Measurements from ENCODE around the gene MDFI.
"Not testable (repeated sequence)": the region's sequence is repeated elsewhere in the genome, so short reads cannot be mapped to it uniquely, and the experiment has no call there.

The MDFI gene

DNA sequence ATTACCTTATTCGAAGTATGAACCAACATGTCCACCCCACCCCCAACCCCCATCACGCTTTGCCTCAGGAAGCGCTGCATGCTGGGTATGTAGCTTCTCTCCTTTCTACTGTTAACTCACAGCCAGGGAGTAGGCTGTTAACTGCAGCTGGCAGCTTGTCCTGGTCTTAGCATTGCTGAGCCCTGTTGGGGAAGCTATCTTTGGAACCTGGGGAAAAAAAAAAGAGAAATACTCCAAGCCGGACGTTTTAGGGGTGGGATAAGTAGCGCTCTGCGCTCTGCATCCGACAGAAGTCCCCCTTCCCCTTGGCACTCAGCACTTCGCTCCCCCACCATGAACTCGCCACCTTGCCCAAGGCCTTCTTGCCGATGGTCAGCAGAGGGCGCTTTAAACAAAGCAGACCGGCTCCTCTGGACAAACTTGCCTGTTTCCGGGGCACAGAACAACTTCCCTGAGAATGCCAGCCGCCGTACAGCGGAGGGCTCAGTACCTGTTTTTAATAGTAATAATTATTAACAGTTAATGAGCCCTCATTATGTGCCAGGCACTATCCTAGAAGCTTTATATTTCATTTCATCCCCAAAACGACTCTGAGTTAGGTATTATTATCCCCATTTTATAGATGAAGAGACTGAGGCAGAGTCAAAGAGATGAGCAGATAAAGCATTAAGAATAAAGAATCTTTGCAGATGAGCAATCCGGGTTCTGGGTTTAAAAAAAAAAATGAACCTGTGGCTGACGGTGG lies 35.2 kb upstream of the MDFI start:
- peak; percentile 87 for DNase-seq

DNA sequence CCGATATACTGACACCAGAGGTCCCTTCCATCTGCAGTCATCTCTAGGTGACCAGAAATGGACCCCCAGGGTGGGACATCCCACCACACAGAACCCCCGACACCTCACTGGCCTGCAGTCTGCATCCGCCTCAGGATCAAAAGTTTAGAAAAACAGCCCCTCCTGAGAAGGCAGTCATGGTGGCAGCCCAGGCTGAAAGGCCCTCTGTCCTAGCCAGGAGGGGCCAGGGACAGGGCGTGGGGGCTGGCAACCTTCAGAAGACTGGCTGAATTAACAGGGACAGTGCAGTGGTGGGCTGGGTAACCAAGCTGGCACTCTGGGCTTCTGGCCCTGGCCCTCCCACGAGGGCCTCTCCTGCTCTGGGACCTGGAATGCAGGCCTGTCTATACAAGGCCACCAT lies 34.3 kb upstream of the MDFI start:
- no peak for DNase-seq

DNA sequence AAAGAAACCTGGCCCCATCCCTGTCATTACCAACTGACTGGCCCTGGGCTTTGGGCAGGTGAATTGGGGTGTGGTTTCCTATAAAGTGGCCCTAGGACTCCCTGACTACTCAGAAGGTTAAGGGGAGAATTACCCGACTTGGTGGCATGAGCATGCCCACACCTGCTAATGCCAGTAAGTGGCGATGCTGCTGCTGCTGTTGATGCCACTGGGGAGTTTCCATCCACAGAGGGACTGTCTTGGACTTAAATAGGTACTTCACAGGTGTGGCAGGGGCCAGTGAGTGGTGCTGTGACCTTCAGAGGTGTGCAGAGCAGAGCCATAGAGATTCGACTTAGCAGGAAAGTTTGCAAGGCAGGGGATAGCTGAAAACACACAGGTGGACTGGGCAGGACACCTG lies 32.6 kb upstream of the MDFI start:
- no peak for DNase-seq

DNA sequence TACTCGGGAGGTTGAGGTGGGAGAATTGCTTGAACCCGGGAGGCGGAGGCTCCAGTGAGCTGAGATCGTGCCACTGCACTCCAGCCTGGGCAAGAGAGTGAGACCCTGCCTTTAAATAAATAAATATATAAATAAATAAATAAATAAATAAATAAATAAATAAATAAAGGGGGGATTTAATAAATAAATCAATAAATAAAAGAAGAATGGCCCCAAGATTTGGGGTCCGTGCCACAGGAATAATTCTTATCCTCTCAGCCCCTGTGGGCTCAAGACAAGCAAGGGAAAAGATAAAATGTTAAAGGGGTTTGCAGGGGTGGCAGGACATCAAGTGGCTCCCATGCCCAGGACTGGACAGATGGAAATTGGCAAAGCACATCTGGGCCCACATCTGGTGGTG lies 31.2 kb upstream of the MDFI start:
- DNase-seq = no peak

DNA sequence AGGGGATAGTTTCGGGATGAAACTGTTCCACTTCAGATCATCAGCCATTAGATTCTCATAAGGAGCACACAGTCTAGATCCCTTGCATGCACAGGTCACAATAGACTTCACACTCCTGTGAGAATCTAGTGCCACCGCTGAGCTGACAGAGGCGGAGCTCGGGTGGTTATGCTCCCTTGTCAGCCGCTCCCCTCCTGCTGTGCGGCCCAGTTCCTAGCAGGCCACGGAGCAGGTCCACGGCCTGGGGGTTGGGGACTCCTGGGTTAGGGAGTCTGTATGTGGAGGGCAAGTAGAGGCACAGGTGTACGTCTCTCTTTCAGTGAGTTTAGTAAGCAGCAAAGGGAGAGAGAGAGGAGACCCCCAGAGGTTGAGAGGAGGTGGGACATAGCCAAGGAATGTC lies 30.5 kb upstream of the MDFI start:
- no peak for DNase-seq

DNA sequence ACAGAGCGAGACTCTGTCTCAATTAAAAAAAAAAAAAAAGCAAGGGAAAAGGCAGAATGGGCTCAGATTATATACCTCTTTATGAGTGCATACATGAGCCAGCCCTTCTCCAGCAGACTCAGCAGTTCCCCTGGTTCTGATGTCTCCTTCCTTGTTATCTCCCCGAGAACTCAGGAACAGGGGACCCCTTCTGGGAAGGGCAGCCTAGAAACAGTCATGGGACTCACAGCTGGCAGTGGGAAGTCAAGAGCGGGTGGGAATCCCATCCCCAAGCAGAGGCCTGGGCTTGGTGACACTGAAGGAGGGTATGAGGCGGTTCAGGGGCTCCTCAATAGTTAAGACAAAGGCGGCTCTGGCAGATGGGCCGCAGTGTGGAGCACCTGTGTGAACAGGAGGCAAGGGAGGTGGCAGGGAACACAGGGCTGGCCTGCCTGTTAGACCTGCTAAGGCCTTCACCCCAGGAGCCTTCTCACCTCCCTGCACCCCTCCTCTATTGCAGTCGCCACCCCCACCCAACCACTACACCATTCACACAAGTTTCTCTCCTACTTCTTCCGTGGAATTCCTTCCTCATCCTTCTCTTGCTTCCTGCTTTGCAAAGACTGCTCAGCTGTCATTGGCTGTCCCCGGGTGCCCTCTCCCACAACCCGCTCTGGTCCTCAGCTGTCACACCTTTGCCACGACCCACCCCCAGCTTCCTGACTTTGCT lies 29.7 kb upstream of the MDFI start:
- DNase-seq = no peak

DNA sequence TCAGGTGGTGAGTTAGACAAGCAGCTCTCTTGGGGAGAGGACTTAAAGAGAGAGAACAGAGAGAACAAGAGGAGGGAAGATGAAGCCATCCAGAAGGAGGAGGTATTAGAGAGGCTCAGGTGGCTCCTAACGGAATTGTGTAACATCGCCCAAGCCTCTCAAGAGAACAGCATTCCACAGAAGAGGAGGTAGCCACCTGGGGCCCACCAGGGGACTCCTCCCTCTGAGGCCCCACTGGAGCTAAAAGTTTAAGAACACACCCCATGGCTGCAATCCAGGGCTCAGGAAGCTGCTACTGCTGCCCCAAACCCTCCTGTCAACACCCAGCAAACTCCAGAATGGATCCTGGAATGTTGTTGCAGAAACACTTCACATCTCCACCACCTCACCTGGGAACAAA lies 23.6 kb upstream of the MDFI start:
- DNase-seq = no peak

DNA sequence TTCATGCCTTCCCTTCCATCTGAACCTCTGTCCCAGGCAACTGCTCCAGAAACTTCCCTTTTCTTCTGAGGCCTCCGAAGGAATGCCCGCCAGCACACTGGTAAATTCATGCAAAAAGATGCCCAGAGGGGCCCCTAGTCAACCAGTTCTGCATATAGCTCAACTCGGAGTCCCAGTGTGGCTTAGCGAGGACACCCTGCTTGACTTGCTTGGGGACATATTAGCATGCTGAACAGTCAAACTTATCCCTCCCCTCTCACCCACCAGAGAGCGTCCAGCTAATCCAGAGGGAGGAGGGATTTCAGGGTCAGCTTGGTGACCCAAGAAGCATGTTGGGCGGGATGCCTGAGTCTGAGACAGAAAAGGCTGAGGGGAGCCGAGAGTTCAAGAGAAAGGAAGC lies 23.0 kb upstream of the MDFI start:
- DNase-seq = no peak

DNA sequence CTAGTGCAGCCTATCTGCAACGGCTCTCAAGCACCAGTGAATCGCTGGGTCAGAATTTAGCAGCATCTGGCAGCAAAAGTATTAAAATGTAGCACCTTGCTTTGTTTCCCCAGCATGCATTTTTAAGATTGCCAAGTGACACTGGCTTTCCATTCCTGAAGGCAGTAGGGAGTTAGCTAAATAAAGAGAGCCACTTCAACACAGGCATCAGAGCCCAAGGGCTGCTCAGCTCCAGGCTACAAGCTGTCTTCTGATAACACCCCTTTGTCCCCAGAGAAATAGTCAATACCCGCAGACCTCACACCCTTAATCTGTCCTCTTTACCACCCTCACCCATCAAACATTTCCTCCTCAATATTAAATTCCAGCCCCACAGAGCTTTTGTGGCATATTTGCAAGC lies 19.7 kb upstream of the MDFI start:
- DNase-seq = no peak

DNA sequence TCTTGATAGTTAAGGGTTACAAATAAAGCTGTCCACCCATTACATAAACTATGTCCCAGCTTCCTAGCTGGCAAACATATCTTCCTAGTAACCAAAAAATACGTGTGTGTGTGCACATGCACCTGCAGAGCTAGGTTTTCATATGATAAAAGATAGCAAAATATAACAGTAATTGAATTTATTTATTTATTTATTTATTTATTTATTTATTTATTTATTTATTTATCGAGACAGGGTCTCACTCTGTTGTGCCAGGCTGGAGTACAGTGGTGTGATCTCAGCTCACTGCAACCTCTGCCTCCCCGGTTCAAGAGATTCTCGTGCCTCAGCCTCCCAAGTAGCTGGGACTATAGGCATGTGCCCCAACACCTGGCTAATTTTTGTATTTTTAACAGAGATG lies 19.1 kb upstream of the MDFI start:
- DNase-seq = not testable (repeated sequence)

DNA sequence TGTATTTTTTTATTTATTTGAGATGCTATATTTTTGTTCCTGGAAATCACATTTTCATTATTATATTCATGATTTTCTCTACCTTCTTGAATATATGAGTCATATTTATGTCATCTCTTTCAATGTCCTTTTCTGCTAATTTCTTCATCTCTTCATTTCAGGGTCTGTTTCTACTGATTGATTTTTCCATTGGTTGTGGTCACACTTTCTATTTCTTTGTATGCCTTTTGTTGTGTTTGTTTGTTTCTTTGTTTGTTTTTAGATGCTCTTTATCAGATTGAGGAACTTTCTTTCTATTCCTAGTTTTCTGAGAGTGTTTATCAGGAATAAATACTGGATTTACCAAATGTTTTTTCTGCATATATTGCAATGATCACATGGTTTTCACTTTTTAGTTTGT lies 16.9 kb upstream of the MDFI start:
- DNase-seq = no peak

DNA sequence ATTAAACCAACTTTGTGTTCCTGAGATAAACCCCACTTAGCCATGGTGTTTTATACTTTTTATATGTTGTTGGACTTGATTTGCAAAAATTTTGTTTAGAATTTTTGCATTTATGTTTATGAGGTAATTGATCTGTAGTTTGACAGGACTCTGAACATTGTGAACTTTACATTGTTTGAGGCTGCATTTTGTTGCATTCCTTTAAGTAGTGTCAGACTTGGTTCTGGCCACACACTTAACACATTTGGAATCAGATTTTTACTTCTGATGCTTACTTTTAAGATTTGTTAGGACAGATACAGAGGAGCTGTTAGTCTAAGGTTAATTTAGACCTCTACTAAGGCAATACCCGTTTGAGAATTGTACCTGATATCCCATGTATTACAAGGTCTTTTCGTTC lies 16.5 kb upstream of the MDFI start:
- DNase-seq = no peak

DNA sequence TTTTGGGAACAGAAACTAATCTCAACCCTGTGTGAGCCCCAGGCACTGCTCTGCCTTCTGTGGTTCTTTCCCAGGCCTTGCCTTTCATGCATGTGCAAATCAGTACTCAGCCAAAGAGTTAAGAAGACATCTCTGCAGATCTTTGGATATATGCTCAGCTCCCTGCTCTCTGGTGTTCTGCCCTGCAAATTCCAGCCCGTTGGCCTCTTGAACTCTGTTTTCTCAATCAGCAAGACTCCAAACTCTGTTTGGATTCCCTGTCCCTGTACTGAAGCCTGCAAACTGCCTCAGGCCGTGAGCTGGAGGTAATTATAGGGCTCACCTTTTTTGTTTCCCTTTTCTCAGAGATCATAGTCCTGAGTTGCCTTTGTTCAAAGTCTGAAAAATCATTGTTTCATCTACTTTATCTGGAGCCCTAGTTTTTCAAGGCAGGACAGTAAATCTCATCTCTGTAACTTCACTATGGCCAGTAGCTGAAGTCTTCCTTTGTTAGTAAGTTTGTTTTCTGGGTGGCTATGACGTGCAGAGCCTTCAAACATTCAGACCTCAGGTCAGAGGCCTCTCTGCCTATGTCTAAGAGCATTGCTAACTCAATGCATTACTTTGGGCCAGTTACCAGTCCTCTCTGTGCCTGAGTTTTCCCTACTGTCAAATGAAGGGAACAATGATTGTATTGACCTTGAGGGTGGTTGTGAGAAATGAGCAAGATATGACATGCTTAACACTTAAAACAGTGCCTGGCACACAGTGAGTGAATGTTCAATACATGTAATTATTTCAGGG lies 15.9 kb upstream of the MDFI start:
- DNase-seq = no peak

DNA sequence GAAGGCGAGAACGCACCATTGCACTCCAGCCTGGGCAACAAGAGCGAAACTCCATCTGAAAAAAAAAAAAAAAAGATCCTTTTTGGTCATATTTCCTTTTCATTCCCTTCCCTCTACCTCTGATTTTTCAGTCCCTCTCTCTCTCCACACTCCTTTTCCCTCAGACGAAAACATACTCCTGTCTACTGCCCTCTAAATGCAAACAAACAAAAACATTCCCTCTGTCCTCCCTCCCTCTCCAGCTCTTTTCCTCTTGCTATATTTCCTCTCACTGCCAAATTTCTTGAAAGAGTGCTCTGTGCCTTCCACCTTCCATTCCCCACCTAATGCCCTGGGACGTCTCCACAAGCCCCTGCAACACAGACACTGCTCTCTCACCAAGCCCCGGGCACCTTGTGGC lies 14.9 kb upstream of the MDFI start:
- DNase-seq = no peak

DNA sequence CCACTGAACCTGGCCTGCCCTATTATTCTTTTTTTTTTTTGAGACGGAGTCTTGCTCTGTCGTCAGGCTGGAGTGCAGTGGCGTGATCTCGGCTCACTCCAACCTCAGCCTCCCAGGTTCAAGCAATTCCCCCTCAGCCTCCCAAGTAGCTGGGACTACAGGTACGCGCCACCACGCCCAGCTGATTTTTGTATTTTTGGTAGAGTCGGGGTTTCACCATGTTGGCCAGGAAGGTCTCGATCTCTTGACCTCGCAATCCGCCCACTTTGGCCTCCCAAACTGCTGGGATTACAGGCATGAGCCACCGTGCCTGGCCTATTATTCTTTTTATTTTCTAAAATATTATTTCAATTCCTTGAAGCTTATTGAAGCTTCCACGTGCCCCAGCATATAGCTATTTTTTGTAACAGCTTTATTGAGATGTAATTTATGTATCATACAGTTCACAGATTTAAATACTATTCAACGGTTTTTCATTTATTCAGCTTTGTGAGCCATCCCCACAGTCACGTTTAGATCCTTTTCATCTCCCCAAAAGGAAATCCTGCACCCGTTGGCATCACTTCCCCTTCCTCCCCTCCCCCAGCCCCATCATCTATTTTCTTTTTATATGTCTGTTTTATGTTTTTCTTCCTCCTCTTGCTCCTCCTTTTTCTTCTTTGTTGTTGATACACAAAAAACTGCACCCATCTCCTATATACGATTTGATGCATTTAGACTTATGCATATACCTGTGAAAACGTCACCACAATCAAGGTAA lies 13.5 kb upstream of the MDFI start:
- no peak for DNase-seq

DNA sequence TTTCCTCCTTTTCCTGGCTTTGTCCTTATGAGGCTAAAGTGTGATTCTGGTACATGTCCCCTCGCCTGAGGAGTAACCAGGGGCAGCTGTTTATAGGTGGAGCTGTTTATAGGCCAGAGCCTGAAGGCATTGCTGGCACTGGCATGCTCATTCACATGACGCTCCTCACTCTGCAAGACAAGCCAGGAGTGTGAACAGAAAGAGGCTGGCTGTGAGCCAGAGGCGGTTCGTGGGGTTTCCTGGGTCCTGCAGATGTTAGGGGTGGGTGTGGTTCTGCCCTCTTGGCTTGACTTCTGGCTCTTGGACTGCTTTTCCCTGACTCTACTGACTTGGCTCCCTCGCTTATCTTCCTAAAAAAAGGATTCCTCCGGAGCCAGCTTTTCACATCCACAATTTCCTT lies 12.8 kb upstream of the MDFI start:
- DNase-seq = no peak

DNA sequence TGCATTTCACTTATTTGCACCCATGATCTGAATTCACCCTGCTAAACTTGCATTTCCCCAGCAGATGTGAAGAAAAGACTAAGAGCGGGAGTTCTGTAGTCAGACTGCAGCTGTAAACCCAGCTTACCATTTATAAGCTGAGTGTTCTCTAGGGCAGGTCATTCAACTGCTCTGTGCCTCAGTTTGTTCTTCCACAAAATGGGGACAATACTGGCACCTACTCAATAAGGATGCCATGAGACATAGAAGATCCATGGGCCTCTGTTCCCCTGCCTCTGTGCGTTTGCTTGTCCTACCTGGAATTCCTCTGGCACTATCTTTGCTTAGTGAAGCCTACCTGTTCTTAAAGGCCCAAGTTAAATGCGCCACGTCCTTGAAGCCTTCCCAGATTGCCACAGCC lies 12.2 kb upstream of the MDFI start:
- DNase-seq = no peak

DNA sequence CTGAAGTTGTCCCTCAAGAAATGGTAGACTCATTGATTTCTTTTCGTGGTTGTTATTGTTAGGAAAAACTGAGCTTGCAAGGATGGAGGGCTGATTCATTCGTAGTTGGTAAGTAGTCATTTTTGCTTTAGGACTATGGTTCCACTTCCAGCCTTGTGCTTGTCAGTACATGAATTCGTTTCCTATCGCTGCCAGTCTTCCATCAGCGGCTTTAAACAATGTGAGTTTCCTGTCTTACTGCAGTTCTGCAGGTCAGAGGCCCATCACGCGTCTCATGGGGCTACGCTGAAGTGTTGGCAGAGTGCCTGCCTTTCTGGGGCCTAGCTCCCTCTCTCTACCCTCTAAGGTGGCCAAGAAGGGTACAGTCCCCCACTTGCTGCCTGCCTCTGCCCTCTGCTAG lies 11.4 kb upstream of the MDFI start:
- DNase-seq = no peak

DNA sequence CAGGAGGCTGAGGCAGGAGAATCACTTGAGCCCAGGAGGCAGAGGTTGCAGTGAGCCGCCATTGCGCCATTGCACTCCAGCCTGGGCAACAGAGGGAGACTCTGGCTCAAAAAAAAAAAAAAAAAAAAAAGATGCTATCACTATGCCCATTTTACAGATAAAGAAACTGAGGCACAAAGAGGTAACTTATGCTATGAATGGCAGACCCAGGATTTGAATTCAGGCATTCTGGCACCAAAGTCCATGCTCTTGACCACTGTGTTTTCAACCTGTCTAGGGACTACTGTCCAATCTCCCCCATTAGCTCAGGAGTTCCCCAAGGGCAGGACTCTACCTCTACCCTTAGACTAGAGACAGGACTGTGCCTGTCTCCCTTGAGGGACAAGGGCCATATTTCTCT lies 9.1 kb upstream of the MDFI start:
- no peak for DNase-seq

DNA sequence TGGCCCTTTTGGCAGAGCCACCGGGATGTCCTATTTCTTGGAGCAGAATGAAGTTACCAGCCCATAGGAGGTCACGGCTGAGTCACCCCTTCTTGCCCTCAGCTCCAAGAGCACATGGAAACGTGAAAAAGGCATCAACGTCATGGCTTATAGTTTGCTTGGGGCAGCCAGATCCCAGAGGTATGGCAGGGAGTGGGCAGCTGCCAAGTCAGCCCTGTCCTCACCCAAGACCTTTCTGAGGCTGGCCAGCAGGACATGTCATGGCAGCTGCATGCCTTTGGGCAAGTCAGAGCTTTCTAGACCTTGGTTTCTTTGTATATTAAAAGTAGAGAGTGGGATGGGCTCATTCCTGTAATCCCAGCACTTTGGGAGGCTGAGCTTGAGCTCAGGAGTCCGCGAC lies 8.2 kb upstream of the MDFI start:
- DNase-seq = no peak

DNA sequence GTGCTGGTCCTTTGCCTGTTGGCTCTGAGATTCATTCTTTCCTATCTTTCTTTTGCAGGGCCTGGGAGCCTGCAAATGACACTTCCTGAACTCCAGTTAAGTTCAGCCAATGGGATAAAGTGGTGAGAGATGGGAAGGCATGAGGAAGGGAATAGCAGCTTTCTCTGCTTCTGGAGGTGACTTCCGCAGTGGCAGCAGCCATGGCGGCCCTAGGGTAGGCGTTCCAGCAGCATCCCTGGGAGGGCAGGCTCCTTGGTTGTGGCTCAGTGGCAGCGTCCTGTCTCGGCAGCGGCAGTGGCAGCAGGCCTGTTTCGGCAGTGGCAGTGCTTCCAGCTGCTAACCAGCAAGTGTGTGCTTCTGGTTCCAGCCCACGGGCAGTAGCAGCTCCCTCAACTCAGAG lies 7.3 kb upstream of the MDFI start:
- DNase-seq = no peak

DNA sequence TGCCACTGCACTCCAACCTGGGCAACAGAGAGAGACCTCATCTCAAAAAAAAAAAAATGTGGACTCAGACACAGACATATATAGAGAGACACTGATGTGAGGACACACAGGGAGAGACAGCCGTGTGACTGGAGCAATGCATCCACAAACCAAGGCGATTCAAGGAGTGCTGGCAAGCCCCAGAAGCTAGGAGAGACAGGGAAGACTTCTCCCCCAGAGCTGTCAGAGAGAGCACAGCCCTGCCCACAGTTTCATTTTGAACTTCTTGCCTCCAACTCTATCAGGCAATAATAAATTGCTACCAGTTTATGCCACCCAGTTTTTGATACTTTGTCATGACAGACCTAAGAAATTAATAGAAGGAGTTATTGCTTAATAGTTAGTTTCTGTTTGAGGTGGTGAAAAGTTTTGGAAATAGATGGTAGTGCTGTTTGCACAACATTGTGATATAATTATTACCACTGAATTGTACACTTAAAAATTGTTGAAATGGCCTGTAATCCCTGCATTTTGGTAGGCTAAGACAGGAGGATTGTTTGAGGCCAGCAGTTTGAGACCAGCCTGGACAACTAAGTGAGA lies 5.1 kb upstream of the MDFI start:
- no peak for DNase-seq

DNA sequence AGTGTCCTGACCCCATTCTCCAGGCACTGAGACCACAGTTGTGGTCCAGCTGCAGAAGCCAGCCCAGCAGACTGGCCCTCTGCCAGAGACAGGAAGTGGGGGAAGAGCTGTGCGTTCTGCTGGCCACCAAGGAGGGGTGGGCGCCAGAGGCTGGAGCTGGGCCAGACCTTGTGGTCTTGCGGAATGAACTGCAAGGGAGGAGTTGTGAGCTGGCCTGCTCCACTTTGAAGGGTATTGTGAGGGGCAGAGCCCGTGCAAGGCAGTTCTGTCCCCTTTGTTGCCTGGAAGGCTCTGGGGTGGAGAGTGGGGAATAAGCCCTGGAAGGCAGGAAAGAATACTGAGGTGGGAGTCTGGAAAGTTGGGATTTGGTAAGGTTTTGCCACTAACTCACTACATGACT lies 3.6 kb upstream of the MDFI start:
- no peak for DNase-seq

Measured in activated CD4-positive, alpha-beta T cell treated with anti-CD3 and anti-CD28 coated beads, Interleukin-2, Interleukin-6, amounts not matched to agents 100 ng/mL and 50 ng/mL, durations not matched to agents 16 hours and 8 hours (primary cell).